ENCODE data around the gene LINGO4. TPM values are rescaled to one million over a fixed set of nuclear protein-coding genes. Genes with fewer than 3 reads are reported as not detected.

Gene LINGO4
- total and polyA plus RNA-seq, 2 donors (not counting 1 experiment from before 2014, with no cell fraction given), result not detected

GRCh38 chr1:151817353-151817730 is 12.1 kb upstream of the LINGO4 start:
- TF ChIP-seq, protein P1, sequence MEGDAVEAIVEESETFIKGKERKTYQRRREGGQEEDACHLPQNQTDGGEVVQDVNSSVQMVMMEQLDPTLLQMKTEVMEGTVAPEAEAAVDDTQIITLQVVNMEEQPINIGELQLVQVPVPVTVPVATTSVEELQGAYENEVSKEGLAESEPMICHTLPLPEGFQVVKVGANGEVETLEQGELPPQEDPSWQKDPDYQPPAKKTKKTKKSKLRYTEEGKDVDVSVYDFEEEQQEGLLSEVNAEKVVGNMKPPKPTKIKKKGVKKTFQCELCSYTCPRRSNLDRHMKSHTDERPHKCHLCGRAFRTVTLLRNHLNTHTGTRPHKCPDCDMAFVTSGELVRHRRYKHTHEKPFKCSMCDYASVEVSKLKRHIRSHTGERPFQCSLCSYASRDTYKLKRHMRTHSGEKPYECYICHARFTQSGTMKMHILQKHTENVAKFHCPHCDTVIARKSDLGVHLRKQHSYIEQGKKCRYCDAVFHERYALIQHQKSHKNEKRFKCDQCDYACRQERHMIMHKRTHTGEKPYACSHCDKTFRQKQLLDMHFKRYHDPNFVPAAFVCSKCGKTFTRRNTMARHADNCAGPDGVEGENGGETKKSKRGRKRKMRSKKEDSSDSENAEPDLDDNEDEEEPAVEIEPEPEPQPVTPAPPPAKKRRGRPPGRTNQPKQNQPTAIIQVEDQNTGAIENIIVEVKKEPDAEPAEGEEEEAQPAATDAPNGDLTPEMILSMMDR (conservative IDR thresholded peaks at IDR 0.05 in 1 of 2, IDR thresholded peaks at IDR 0.05 in 1 of 2; ENCODE audit: low read depth in 1 of 2, low read length in 2 of 2), result no peak
- no peak for TF ChIP-seq EZH2 (IDR thresholded peaks at IDR 0.05; ENCODE audit: low read length, missing control alignments)
- H3K9me3 ChIP-seq (ENCODE audit: control insufficient read depth, insufficient read depth, low read depth, low read length), result no peaks in the 10 kb centered on the region
- no peaks in the 10 kb centered on the region for H3K36me3 ChIP-seq (ENCODE audit: control insufficient read depth, insufficient read depth, low read length)
- no peak overlapping the region for H3K4me3 ChIP-seq (replicated peaks in 1 of 4; ENCODE audit: control extremely low read depth in 1 of 4, insufficient read depth in 1 of 4, low read depth in 3 of 4, low read length in 4 of 4)
- no peaks in the 10 kb centered on the region for H3K79me2 ChIP-seq (ENCODE audit: control insufficient read depth, insufficient read depth, low read length)
- peaks cover 18% of the 10 kb centered on the region for H3K27me3 ChIP-seq (ENCODE audit: control insufficient read depth, insufficient read depth, low read length)
- H3K4me2 ChIP-seq (ENCODE audit: extremely low read depth, insufficient read depth, low read length), result no peak overlapping the region
- H4K20me1 ChIP-seq (ENCODE audit: control insufficient read depth, extremely low read depth, insufficient read depth, low read length), result no peaks in the 10 kb centered on the region
- no peak overlapping the region for H2AFZ ChIP-seq (ENCODE audit: low read length)
- no peak overlapping the region for H3K9ac ChIP-seq (ENCODE audit: insufficient read depth, low read length)
- no peak for DNase-seq (ENCODE audit: low read depth in 2 of 2)
- H3K27ac ChIP-seq (ENCODE audit: insufficient read depth, low read length), result no peak overlapping the region
- no peaks in the 10 kb centered on the region for H3K4me1 ChIP-seq (ENCODE audit: control insufficient read depth, extremely low read depth, insufficient read depth, low read length)

DNA sequence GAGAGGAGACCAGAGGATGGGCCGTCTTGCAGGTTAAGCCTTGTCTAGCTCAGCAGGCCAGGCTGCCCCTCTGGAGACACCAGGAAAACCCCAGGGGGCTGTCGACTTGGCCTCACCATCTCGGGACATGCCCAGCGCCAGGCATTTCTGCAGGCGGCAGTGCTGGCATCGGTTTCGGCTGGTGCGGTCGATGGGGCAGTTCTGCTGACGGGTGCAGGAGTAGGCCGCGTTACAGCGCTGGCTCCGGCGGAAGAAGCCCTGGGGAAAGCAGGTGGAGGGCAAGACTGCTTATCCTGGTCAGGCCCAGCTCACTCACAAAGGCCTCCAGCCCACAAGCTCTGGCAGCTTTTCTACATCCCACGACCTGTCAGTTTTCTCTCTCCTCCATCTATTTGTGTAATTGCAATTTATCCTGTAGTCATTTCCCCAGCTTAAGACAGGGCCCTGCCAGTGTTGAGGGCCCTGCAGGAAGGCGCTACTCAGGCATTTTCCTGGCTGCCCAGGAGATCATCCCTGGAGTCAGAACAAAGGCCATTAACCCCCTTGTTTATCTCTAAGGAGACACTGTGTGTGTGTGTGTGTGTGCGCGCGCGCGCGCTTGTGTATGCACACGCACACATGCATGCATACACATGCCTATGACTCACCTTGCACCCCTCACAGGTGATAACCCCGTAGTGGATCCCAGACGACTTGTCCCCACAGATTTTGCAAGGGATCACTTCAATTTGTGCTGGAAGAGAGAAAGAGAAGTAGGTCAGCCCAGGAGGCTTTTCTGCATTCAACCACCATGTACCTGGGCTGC is 11.5 kb upstream of the LINGO4 start:
- H3K9me3 ChIP-seq (ENCODE audit: control insufficient read depth, insufficient read depth, low read depth, low read length), result no peaks in the 10 kb centered on the region
- H3K79me2 ChIP-seq (ENCODE audit: control insufficient read depth, insufficient read depth, low read length), result no peaks in the 10 kb centered on the region
- no peak overlapping the region for H3K9ac ChIP-seq (ENCODE audit: insufficient read depth, low read length)
- H3K4me2 ChIP-seq (ENCODE audit: extremely low read depth, insufficient read depth, low read length), result no peak overlapping the region
- no peaks in the 10 kb centered on the region for H4K20me1 ChIP-seq (ENCODE audit: control insufficient read depth, extremely low read depth, insufficient read depth, low read length)
- no peak for TF ChIP-seq EZH2 (IDR thresholded peaks at IDR 0.05; ENCODE audit: low read length, missing control alignments)
- TF ChIP-seq, protein P1 (conservative IDR thresholded peaks at IDR 0.05 in 1 of 2, IDR thresholded peaks at IDR 0.05 in 1 of 2; ENCODE audit: low read depth in 1 of 2, low read length in 2 of 2), result no peak
- peaks cover 18% of the 10 kb centered on the region for H3K27me3 ChIP-seq (ENCODE audit: control insufficient read depth, insufficient read depth, low read length)
- no peaks in the 10 kb centered on the region for H3K36me3 ChIP-seq (ENCODE audit: control insufficient read depth, insufficient read depth, low read length)
- no peak overlapping the region for H3K27ac ChIP-seq (ENCODE audit: insufficient read depth, low read length)
- no peak for DNase-seq (ENCODE audit: low read depth in 2 of 2)
- no peak overlapping the region for H3K4me3 ChIP-seq (replicated peaks in 1 of 4; ENCODE audit: control extremely low read depth in 1 of 4, insufficient read depth in 1 of 4, low read depth in 3 of 4, low read length in 4 of 4)
- H3K4me1 ChIP-seq (ENCODE audit: control insufficient read depth, extremely low read depth, insufficient read depth, low read length), result no peaks in the 10 kb centered on the region
- no peak overlapping the region for H2AFZ ChIP-seq (ENCODE audit: low read length)

DNA sequence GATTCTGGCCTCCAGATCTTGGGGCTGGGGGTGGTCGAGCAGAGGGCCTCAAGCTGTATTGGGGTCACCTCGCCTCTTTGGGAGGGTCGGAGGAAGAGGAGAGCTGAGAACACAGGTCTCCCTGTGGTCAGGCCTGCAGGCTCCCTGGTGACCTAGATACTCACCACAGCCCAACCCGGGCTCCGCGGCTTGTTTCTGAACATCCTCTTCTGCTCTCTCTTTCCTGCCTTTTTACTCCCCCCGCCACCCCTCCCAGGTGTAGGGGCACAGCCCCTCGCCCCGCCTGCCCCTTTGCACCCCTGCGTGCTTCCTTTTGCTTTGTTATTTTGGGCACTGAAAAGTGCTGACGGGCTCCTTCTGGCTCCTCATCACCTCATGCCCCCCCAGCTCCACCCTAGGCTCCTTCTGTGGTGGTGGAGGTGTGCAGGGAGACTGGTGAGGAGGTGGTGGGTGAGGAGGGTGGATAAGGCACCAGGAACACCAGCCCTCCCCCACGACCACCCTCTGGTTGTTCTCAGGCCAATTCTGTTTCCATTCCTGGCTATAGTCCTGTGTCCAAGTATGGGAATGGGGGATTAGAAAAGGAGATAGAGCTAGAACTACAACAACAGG is 10.6 kb upstream of the LINGO4 start:
- H3K4me1 ChIP-seq (ENCODE audit: control insufficient read depth, extremely low read depth, insufficient read depth, low read length), result no peaks in the 10 kb centered on the region
- peaks cover 22% of the 10 kb centered on the region for H3K27me3 ChIP-seq (ENCODE audit: control insufficient read depth, insufficient read depth, low read length)
- H3K79me2 ChIP-seq (ENCODE audit: control insufficient read depth, insufficient read depth, low read length), result no peaks in the 10 kb centered on the region
- DNase-seq (ENCODE audit: low read depth in 2 of 2), result no peak
- H3K36me3 ChIP-seq (ENCODE audit: control insufficient read depth, insufficient read depth, low read length), result no peaks in the 10 kb centered on the region
- no peaks in the 10 kb centered on the region for H4K20me1 ChIP-seq (ENCODE audit: control insufficient read depth, extremely low read depth, insufficient read depth, low read length)
- no peak overlapping the region for H3K9ac ChIP-seq (ENCODE audit: insufficient read depth, low read length)
- H2AFZ ChIP-seq (ENCODE audit: low read length), result no peak overlapping the region
- no peak overlapping the region for H3K27ac ChIP-seq (ENCODE audit: insufficient read depth, low read length)
- H3K4me3 ChIP-seq (replicated peaks in 1 of 4; ENCODE audit: control extremely low read depth in 1 of 4, insufficient read depth in 1 of 4, low read depth in 3 of 4, low read length in 4 of 4), result no peak overlapping the region
- H3K4me2 ChIP-seq (ENCODE audit: extremely low read depth, insufficient read depth, low read length), result no peak overlapping the region
- TF ChIP-seq EZH2 (IDR thresholded peaks at IDR 0.05; ENCODE audit: low read length, missing control alignments), result no peak
- TF ChIP-seq, protein P1 (conservative IDR thresholded peaks at IDR 0.05 in 1 of 2, IDR thresholded peaks at IDR 0.05 in 1 of 2; ENCODE audit: low read depth in 1 of 2, low read length in 2 of 2), result no peak
- no peaks in the 10 kb centered on the region for H3K9me3 ChIP-seq (ENCODE audit: control insufficient read depth, insufficient read depth, low read depth, low read length)
